Activated CD4-positive, alpha-beta T cell treated with anti-CD3 and anti-CD28 coated beads for 24 hours (primary cell): Measurements from ENCODE around the gene FAM168B.

Experiments
- DNase-seq, 2 donors: peaks; one replicate each; pipeline ENCODE4 v3.0.0-alpha.2; 2020; ENCODE audit warnings: low read depth in 2 of 2

FAM168B gene

DNA sequence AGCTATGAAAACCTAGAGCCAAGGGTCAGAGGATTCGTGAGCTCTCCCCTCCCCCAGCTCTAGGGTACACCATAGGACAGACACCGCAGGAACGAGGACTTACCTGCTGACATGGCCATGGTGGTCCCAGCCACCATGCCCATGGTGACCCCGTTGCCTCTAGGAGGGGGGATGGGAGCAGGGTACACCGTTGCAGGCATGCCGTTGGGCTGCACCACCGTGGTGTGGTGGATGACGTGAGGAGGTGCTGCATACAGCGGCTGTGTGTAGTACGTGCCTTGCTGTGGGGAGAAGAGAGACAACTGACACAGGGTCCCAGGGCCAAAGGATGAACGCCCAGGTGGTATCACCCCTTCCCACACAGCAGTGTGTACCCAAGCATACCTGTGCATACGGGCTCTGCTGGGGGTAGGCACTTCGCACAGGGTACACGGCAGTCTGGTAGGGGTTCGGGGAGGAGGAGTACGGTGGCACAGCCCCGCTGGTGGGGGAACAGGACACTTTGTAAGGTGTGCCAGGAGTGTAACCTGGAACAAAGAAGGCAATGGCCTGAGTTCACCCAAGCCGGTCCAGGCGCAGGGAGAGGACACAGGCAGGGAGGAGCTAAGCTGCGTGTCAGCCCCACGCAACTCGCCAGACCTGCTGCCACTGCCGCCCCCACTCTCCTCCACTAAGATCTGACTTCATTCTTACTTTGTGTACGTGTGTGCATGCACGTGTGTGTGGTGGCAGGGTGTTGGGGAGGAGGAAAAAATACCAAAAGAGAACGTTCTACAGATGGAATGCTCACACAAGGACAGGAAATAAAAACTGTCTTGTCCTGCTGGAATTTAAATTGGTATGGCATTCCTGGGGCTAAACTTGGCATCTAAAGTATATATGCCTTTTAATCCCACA lies 37.8 kb downstream of the FAM168B start:
- no peak for DNase-seq

- DNase-seq: no peak
These were observed 38.8 kb downstream of the FAM168B start for GRCh38 chr2:131054488-131054887.

DNA sequence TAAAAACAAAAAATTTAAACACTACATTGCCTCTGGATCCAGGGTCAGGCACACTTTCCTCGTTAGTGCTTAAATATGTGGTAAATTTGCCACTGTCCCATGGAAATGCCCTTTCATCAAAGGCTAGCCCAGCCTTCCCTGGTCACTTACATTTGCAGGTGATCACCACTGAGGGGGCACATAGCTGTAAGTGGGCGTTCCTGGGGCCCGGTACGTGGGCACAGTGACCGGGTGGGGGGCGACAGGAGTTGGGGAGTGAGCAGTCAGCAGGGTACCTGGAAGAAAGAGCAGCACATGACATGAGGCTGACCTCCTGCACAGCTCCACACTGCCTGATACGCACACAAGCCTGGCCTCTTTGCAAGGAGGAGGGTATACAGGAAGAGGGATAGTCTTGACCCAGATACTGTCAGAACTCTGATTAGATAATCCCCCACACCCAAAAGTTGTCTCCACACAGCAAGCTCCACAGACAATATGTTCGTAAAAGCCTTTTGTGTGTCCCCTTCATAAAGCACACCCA lies 40.5 kb downstream of the FAM168B start:
- DNase-seq: no peak

- no peak for DNase-seq
These were observed 42.4 kb downstream of the FAM168B start for GRCh38 chr2:131050896-131051295.

DNA sequence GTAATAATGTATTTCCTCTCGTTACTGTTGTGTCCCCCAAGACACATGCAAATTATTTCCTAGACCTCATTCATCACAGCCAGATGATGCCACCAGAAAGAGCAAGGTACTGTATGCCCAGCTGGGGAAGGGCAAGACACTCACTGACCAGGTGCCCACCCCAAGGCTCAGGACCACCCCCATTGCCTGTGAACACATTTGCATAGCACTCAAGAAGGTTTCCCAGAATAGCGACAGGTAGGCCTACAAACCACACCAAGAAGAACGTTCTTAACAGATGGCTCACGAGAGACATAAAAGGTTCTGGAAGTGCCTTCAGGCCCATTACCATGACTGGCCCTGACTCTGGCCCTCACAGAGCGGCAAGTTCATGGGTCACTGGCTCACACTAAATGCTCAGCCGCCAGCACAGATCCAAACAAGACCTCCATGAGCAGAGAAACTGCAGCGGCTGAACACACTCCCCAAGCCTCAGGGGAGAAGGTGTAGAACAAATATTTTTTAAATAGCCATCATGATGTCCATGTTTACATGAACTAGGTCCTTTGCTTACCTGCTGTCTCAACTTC lies 44.0 kb downstream of the FAM168B start:
- DNase-seq: no peak

DNA sequence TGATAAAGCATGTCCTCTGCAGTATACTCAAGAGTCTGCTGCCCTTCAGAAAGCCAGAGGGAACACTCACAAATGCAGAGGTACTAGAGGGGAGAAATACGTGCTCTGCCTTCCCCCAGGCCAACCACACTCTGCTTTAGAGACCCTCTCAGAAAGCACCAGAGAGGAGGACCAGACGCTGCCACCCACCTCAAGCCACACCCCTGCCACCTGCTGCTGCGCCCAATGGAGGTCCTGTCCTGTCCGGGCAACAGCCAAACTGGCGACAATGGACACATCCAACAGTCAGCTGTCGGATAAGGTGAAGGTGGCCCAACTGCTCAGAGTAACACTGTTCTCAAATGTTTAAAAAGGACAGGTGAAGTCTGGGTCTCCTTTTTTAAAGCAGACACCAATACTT lies 44.6 kb downstream of the FAM168B start:
- no peak for DNase-seq

DNA sequence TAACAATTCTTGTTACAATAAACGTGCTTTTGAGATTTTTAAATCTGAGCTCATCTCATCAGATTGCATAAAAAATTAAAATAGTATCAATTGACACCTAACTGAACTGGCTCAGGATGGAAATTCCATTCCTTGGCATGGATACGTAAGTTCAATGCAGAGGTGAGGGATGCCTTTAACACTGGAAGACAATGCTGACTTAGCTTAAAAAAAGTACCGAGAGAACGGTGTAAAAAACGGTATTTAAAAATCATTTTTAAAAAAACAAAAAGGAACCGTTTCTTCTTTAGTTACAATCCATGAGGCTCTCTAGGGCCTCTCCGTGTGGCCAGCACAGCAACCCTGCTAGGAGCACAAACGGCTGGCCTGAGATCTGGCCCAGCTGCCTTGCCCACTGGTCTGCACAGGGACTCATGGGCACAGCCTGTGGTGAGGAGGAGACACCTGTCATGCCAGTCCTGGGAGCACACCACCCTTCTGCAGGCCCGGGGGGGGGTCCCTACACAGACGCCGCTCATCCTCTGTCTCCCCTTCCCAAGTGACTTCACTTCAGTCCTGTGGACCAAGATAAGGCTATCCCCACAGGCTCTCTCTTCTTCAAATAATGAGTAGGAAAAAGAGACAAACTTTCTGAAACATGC lies 45.2 kb downstream of the FAM168B start:
- DNase-seq: no peak

GRCh38 chr2:131046918-131047652 lies 46.2 kb downstream of the FAM168B start:
- no peak for DNase-seq

GRCh38 chr2:131046028-131046917 lies 47.0 kb downstream of the FAM168B start:
- no peak for DNase-seq

GRCh38 chr2:131045286-131046027 lies 47.8 kb downstream of the FAM168B start:
- DNase-seq: no peak

GRCh38 chr2:131044757-131045150 lies 48.5 kb downstream of the FAM168B start:
- DNase-seq: no peak

GRCh38 chr2:131044075-131044756 lies 49.0 kb downstream of the FAM168B start:
- no peak for DNase-seq

DNA sequence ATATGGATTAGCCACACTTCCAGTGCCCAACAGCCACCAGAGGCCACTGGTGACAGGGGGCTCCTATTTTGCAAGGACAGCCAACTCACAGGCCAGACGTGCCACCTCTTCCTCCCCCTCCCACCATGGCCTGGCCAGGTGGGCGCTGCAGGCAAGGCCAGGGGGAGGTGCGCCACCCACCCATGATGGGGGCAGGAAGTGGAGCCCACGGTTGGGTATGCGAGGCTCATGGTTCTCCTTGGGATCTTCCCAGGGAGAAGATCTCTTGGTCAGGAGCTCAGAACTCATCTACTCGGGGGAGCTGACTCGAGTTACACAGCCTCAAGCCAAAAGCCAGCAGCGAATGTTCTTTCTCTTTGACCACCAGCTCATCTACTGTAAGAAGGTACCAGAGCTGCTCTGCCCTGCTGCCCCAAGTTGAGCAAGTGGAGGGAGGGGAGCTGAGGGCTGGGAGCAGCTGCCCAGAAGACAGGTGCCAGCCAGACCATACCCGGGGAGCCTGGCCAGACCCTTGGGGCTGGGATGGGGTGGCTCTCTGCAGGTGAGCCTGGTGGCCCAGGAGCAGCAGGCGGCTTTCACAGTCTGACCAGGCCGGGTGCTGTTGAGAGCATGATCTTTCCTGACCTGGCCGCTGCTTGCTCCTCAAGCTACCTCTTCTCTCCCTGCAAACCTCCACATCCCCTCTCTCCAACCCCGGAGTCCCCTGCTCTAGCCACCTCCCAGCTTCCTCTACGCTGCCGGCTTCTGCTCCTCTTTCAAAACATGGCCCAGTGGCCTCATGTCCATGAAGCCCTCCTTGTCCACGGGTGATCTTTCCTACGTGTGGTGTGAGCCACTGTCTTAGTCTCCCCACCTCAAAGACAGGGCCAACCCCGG lies 49.8 kb downstream of the FAM168B start:
- no peak for DNase-seq

DNA sequence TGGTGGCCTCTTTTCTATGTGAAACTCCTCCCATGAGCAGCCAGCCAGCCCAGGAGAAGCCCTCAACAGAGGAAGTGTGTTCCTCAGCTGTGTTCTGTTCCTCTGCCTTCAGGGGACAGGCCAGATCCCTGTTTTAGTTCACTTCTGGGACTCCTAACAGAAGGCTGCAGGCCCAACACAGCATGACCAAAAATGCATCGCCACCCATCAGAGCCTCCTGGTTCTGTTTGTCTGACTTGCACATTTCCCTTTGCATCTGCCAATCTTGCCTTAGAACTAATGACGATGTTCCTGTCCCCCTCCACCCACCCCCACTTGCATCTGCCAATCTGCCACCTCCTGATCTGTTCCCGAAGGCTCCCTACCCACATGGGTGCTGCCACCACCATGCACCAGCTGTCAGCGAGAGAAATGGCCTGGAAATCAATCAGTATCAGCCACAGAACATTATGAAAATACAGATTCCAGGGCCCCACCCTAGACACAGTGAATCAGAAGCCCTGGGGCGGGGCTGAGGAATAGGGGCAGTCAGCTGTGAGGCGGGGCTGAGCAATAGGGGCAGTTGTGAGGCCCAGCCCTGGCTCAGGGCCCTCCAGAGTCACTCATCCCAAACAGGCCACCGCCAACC lies 51.0 kb downstream of the FAM168B start:
- no peak for DNase-seq

- DNase-seq: no peak
These were observed 51.7 kb downstream of the FAM168B start for GRCh38 chr2:131041402-131042147.

DNA sequence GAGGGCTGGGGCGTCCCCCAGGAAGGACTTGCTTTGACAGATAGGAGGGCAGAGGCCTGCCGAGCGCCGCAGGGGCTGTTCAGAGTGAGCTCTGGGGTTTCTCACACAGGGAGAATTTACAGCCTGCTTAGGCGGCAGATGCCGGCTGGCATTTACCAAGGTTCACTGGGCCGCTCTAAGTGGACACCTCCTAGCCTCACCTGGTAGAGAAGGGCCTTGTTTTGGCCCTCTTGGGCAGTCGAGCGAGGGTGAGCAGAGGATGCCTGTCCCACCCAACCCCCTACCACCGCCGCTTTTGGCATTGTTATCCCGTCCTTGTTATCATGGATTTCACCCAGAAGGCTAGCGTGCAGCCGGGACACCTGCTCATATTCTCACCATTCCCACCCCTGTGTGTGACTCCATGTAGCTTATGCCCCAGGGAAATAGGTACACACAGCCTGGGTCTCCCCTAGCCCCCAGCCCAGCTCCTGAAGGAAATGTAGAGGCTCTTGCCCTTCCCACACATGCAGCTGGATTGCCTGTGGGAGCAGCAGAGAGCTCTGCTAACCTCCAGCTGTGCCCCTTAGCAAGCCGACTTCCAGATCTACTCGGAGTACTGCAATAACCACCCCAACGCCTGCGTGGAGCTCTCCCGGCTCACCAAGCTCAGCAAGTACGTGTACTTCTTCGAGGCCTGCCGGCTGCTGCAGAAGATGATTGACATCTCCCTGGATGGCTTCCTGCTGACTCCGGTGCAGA lies 52.4 kb downstream of the FAM168B start:
- no peak for DNase-seq
